DND-41 (cell line): Measurements from ENCODE around the gene KIAA1210.

ENCODE experiments used
- EZH2 ChIP-seq: IDR thresholded peaks from 3 replicates; pipeline ENCODE4 v1.6.1; 2012; ENCODE audit warnings: borderline replicate concordance, low read depth, mild to moderate bottlenecking, moderate library complexity, low read length, inconsistent platforms; ENCODE audit not compliant: severe bottlenecking
- TF ChIP-seq, protein P1 (sequence below): IDR thresholded peaks from 2 replicates; pipeline ENCODE4 v1.5.1; 2012; ENCODE audit warnings: borderline replicate concordance, low read length, moderate library complexity, mild to moderate bottlenecking; ENCODE audit not compliant: poor library complexity, severe bottlenecking; ENCODE audit errors: extremely low read depth

DNA sequence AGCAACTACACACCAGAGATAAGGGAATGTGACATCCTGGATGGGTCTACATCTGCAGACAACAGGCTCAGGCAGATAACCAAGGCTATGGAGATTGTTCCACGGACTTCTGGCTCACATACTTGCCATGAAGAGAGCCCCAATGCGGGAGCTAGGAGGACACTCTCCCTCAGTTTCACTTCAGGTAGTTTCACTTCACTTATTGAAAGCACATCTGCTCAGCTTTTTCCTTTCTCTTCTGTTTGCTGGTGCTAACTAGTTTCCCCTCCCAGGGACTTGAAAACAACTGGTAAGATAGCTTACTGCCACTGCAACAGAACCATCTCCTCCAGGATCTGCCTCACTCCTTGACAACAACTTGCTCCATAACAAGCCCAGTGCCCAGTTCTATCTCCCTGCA is 56.2 kb downstream of the KIAA1210 start:
- TF ChIP-seq, protein P1, sequence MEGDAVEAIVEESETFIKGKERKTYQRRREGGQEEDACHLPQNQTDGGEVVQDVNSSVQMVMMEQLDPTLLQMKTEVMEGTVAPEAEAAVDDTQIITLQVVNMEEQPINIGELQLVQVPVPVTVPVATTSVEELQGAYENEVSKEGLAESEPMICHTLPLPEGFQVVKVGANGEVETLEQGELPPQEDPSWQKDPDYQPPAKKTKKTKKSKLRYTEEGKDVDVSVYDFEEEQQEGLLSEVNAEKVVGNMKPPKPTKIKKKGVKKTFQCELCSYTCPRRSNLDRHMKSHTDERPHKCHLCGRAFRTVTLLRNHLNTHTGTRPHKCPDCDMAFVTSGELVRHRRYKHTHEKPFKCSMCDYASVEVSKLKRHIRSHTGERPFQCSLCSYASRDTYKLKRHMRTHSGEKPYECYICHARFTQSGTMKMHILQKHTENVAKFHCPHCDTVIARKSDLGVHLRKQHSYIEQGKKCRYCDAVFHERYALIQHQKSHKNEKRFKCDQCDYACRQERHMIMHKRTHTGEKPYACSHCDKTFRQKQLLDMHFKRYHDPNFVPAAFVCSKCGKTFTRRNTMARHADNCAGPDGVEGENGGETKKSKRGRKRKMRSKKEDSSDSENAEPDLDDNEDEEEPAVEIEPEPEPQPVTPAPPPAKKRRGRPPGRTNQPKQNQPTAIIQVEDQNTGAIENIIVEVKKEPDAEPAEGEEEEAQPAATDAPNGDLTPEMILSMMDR = no peak
- TF ChIP-seq EZH2 = no peak
